DND-41 (cell line): ENCODE results near the gene TMEFF1.

Experiments
- ATAC-seq: fragments of 200-7000 bp; cut with Tn5 transposase; 3 replicates; pipeline ENCODE4 v1.9.1; 2021; ENCODE audit warnings: low read depth; ENCODE audit not compliant: insufficient read depth
- DNase-seq: peaks from one replicate; pipeline ENCODE4 v3.0.0-alpha.2; 2020
- H2AFZ ChIP-seq: 2 replicates; pipeline ENCODE4 v1.6.0; 2012; ENCODE audit warnings: low read depth, low read length
- H3K27ac ChIP-seq: 2 replicates; pipeline ENCODE4 v1.5.1; 2012; ENCODE audit warnings: low read length, inconsistent platforms
- H3K27me3 ChIP-seq: fragments of 200-600 bp; sonication (generic); 2 replicates; pipeline ENCODE4 v1.6.0; 2012; ENCODE audit warnings: low read length, mild to moderate bottlenecking, inconsistent platforms; ENCODE audit not compliant: insufficient read depth, poor library complexity
- H3K36me3 ChIP-seq: 2 replicates; pipeline ENCODE4 v1.5.1; 2012; ENCODE audit warnings: low read length, inconsistent platforms; ENCODE audit not compliant: insufficient read depth
- H3K4me1 ChIP-seq: 2 replicates; pipeline ENCODE4 v1.5.1; 2012; ENCODE audit warnings: mild to moderate bottlenecking, low read length; ENCODE audit not compliant: insufficient read depth
- H3K4me2 ChIP-seq: 2 replicates; pipeline ENCODE4 v1.6.0; 2012; ENCODE audit warnings: mild to moderate bottlenecking, moderate library complexity, low read length, inconsistent platforms; ENCODE audit not compliant: insufficient read depth
- H3K4me3 ChIP-seq, 2 experiments: fragments of 200-600 bp in 1 of 2; shearing (Covaris generic) in 1 of 2; 2 replicates each; pipeline ENCODE4 v1.5.1; 2012 to 2016; ENCODE audit warnings: inconsistent platforms in 2 of 2, low read length in 2 of 2, mild to moderate bottlenecking in 2 of 2, low read depth in 1 of 2, moderate library complexity in 1 of 2
- H3K79me2 ChIP-seq: 2 replicates; pipeline ENCODE4 v1.6.0; 2012; ENCODE audit warnings: low read length, inconsistent platforms; ENCODE audit not compliant: insufficient read depth
- H3K9ac ChIP-seq: 2 replicates; pipeline ENCODE4 v1.6.0; 2012; ENCODE audit warnings: low read depth, mild to moderate bottlenecking, inconsistent platforms, low read length, moderate library complexity
- H3K9me3 ChIP-seq: 2 replicates; pipeline ENCODE4 v1.5.1; 2012; ENCODE audit warnings: low read length, moderate library complexity, mild to moderate bottlenecking, inconsistent platforms; ENCODE audit not compliant: insufficient read depth, severe bottlenecking
- H4K20me1 ChIP-seq: 2 replicates; pipeline ENCODE4 v1.6.0; 2012; ENCODE audit warnings: low read length; ENCODE audit not compliant: insufficient read depth
- EZH2 ChIP-seq: IDR thresholded peaks from 3 replicates; pipeline ENCODE4 v1.6.1; 2012; ENCODE audit warnings: borderline replicate concordance, low read depth, mild to moderate bottlenecking, moderate library complexity, low read length, inconsistent platforms; ENCODE audit not compliant: severe bottlenecking
- TF ChIP-seq, protein P1 (sequence below): IDR thresholded peaks from 2 replicates; pipeline ENCODE4 v1.5.1; 2012; ENCODE audit warnings: borderline replicate concordance, low read length, moderate library complexity, mild to moderate bottlenecking; ENCODE audit not compliant: poor library complexity, severe bottlenecking; ENCODE audit errors: extremely low read depth

TMEFF1 gene

DNA sequence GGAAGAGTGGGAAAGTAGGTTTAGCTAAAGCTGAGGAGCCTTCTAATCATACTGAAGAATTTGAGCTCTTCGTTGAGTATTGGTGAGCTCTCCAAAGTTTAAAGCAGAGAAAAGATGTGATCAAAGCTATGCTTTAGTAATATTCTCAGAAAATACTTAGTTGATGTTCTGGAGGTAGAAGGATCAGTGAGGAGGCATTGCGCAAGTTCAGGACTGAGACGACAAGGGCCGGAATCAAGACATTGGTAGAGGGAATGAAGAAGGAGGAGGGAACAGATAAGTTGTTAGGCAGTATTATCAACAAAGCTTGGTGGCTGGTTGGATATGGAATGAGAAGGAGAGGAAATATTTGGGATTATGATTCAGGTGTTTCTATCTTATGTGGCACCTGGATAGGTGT lies 112.0 kb downstream of the TMEFF1 start:
- Histone ChIP-seq H3K27me3 (no peaks in the 10 kb centered on the region), H3K4me2 (no peak overlapping the region), H2AFZ (no peak overlapping the region), H4K20me1 (no peaks in the 10 kb centered on the region), H3K9me3 (no peaks in the 10 kb centered on the region), H3K27ac (no peak overlapping the region), H3K4me3 (no peak overlapping the region), H3K9ac (no peak overlapping the region), H3K79me2 (no peaks in the 10 kb centered on the region), H3K36me3 (no peaks in the 10 kb centered on the region), H3K4me1 (no peaks in the 10 kb centered on the region)
- DNase-seq (no peak), ATAC-seq (no peak)
- TF ChIP-seq, protein P1, sequence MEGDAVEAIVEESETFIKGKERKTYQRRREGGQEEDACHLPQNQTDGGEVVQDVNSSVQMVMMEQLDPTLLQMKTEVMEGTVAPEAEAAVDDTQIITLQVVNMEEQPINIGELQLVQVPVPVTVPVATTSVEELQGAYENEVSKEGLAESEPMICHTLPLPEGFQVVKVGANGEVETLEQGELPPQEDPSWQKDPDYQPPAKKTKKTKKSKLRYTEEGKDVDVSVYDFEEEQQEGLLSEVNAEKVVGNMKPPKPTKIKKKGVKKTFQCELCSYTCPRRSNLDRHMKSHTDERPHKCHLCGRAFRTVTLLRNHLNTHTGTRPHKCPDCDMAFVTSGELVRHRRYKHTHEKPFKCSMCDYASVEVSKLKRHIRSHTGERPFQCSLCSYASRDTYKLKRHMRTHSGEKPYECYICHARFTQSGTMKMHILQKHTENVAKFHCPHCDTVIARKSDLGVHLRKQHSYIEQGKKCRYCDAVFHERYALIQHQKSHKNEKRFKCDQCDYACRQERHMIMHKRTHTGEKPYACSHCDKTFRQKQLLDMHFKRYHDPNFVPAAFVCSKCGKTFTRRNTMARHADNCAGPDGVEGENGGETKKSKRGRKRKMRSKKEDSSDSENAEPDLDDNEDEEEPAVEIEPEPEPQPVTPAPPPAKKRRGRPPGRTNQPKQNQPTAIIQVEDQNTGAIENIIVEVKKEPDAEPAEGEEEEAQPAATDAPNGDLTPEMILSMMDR: no peak
- TF ChIP-seq EZH2: no peak

DNA sequence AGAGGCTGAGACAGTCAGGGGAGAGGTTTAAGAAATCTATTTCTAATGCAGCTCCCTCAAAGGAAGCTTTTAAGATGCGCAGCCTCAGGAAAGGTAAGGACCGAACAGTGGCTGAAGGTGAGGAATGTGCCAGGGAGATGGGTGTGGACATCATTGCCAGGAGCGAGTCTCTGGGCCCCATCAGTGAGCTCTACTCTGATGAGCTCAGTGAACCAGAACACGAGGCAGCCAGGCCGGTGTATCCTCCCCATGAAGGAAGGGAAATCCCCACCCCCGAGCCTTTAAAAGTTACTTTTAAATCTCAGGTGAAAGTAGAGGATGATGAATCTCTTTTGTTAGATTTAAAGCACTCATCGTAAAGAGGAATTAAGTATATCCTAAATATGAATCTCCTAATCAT lies 113.1 kb downstream of the TMEFF1 start:
- ATAC-seq: no peak
- H2AFZ ChIP-seq: no peak overlapping the region
- H3K27ac ChIP-seq: no peak overlapping the region
- H3K9ac ChIP-seq: no peak overlapping the region
- DNase-seq: no peak
- no peak overlapping the region for H3K4me3 ChIP-seq
- H3K27me3 ChIP-seq: no peaks in the 10 kb centered on the region
- no peak overlapping the region for H3K4me2 ChIP-seq
- no peaks in the 10 kb centered on the region for H3K79me2 ChIP-seq
- TF ChIP-seq, protein P1: no peak
- no peak for TF ChIP-seq EZH2
- H3K9me3 ChIP-seq: no peaks in the 10 kb centered on the region
- no peaks in the 10 kb centered on the region for H3K36me3 ChIP-seq
- H3K4me1 ChIP-seq: no peaks in the 10 kb centered on the region
- H4K20me1 ChIP-seq: no peaks in the 10 kb centered on the region

DNA sequence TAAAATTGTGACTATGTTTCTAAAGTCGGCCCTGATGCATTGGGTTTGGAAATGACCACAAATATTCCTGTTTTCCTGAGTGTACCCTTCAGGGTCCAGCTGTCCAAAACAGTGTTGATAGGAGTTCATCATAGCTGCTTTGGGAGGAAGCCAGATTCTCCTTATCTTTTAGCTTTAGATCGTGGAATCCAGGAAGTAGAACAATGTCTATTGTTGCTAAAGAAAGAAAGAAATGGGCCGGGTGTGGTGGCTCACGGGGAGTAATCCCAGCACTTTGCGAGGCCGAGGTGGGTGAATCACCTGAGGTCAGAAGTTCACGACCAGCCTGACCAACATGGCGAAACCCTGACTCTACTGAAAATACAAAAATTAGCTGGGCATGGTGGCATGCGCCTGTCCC lies 114.4 kb downstream of the TMEFF1 start:
- H3K79me2 ChIP-seq: no peaks in the 10 kb centered on the region
- no peaks in the 10 kb centered on the region for H3K9me3 ChIP-seq
- H4K20me1 ChIP-seq: no peaks in the 10 kb centered on the region
- no peak overlapping the region for H3K4me2 ChIP-seq
- H3K4me1 ChIP-seq: no peaks in the 10 kb centered on the region
- ATAC-seq: no peak
- no peaks in the 10 kb centered on the region for H3K27me3 ChIP-seq
- no peak overlapping the region for H3K27ac ChIP-seq
- H3K4me3 ChIP-seq: no peak overlapping the region
- DNase-seq: no peak
- TF ChIP-seq EZH2: no peak
- TF ChIP-seq, protein P1: no peak
- no peaks in the 10 kb centered on the region for H3K36me3 ChIP-seq
- no peak overlapping the region for H2AFZ ChIP-seq
- no peak overlapping the region for H3K9ac ChIP-seq

DNA sequence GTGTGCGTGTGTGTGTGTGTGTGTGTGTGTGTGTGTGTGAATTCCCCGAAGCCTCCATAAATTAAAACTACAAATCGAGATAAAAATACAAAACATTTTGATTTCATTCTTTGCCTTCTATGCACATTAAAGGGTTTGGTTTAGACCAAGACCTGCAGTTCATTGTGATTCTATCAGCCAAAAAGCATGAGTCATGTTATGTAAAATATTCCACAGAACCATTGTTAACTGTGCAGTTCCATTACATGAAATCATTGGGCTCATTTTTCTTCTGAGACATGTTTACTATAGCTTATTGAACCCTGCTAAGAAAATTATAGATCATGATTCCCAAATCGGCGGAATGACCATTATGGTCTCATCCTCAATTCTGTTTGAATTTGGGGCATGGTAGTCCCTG lies 116.6 kb downstream of the TMEFF1 start:
- Histone ChIP-seq H3K4me3 (no peak overlapping the region), H3K27me3 (no peaks in the 10 kb centered on the region), H3K9ac (no peak overlapping the region), H3K36me3 (no peaks in the 10 kb centered on the region), H3K79me2 (no peaks in the 10 kb centered on the region), H2AFZ (no peak overlapping the region), H3K4me1 (no peaks in the 10 kb centered on the region), H3K9me3 (no peaks in the 10 kb centered on the region), H3K4me2 (no peak overlapping the region), H3K27ac (no peak overlapping the region), H4K20me1 (no peaks in the 10 kb centered on the region)
- TF ChIP-seq, protein P1: no peak
- TF ChIP-seq EZH2: no peak
- ATAC-seq: no peak
- DNase-seq: no peak
